Lower leg skin (tissue), 4 donors: ENCODE results near the gene DNPH1. TPM values are rescaled to one million over a fixed set of nuclear protein-coding genes. Genes with fewer than 3 reads are reported as not detected.

Source experiments
- DNase-seq, 2 donors: peaks; one replicate each; pipeline ENCODE4 v3.0.0-alpha.2; 2019; ENCODE audit warnings: low spot score in 2 of 2
- H3K4me3 ChIP-seq: fragments of 200-600 bp; sonication (generic); 2 replicates; pipeline ENCODE4 v1.5.1; 2017; ENCODE audit warnings: mild to moderate bottlenecking, low read depth; ENCODE audit not compliant: poor library complexity, severe bottlenecking
- CTCF ChIP-seq, 3 donors: fragments of 450-650 bp; IDR thresholded peaks; one replicate each; pipeline ENCODE4 v1.5.1; 2016; ENCODE audit warnings: antibody characterized with exemption in 3 of 3, mild to moderate bottlenecking in 3 of 3, moderate library complexity in 2 of 3
- POLR2A ChIP-seq, 2 donors: fragments of 450-650 bp; IDR thresholded peaks; one replicate each; pipeline ENCODE4 v1.6.1; 2016 to 2017; ENCODE audit warnings: antibody characterized with exemption in 2 of 2, mild to moderate bottlenecking in 1 of 2, moderate library complexity in 1 of 2
- WGBS, 2 donors: methylation state at CpG; one replicate each; pipeline ENCODE4 v1.1.5; 2018; 5-methylcytosine and 5-hydroxymethylcytosine counted together
- intact Hi-C: fragments of 100-400 bp; cut with DNase I; formaldehyde crosslinking; loops from one replicate; pipeline ENCODE4 v1.15.0; 2023; ENCODE audit warnings: low total_unique reads
- total RNA-seq, 4 donors: library from RNA; depleted of rRNA; stranded (reverse); fragments of >200 nt; gene quantifications; one replicate each; pipeline ENCODE4 v1.1.0, GENCODE V29; 2016

DNPH1 gene
- total RNA-seq, 4 donors from 2014 or later = 48.5 to 77.0 (median 61.2) TPM

GRCh38 chr6:43188426-43188825 is 40.9 kb downstream of the DNPH1 start:
- no peak for DNase-seq
- H3K4me3 ChIP-seq = no peak overlapping the region
- 94 to 95% methylated on average over 10 of the region's 10 CpGs for WGBS, 2 donors
- intact Hi-C loops = no loop called here
- TF ChIP-seq CTCF (IDR thresholded peaks at IDR 0.05) (no peak), POLR2A (IDR thresholded peaks at IDR 0.05) (no peak)

GRCh38 chr6:43187821-43188220 is 41.5 kb downstream of the DNPH1 start:
- no peak overlapping the region for H3K4me3 ChIP-seq
- intact Hi-C loops = no loop called here
- no peak for DNase-seq
- WGBS, 2 donors = 90 to 91% methylated on average over 7 of the region's 7 CpGs
- no peak for TF ChIP-seq CTCF (IDR thresholded peaks at IDR 0.05)
- TF ChIP-seq POLR2A (IDR thresholded peaks at IDR 0.05) = no peak

- WGBS, 2 donors = 60 to 62% methylated on average over 4 of the region's 4 CpGs
- intact Hi-C loops = no loop called here
- TF ChIP-seq POLR2A (IDR thresholded peaks at IDR 0.05) = no peak
- no peak overlapping the region for H3K4me3 ChIP-seq
- no peak for DNase-seq
Measured at GRCh38 chr6:43186706-43187105, 42.6 kb downstream of the DNPH1 start.

GRCh38 chr6:43186019-43186418 is 43.3 kb downstream of the DNPH1 start:
- intact Hi-C loops = no loop called here
- WGBS, 2 donors = 93 to 96% methylated on average over 14 of the region's 14 CpGs
- no peak overlapping the region for H3K4me3 ChIP-seq
- no peak for DNase-seq
- TF ChIP-seq POLR2A (IDR thresholded peaks at IDR 0.05) (no peak), CTCF (IDR thresholded peaks at IDR 0.05) (no peak)

- intact Hi-C loops = no loop called here
- DNase-seq = no peak
- WGBS, 2 donors = 60 to 78% methylated on average over 5 of the region's 5 CpGs
- TF ChIP-seq POLR2A (IDR thresholded peaks at IDR 0.05) (no peak), CTCF (IDR thresholded peaks at IDR 0.05) (no peak)
- H3K4me3 ChIP-seq = no peak overlapping the region
Measured at GRCh38 chr6:43185391-43185985, 43.8 kb downstream of the DNPH1 start.

GRCh38 chr6:43184268-43184985 is 44.9 kb downstream of the DNPH1 start:
- intact Hi-C loops = no loop called here
- 78 to 81% methylated on average over 19 to 21 of the region's 21 CpGs for WGBS, 2 donors
- TF ChIP-seq CTCF (IDR thresholded peaks at IDR 0.05) = no peak
- no peak for DNase-seq
- H3K4me3 ChIP-seq = no peak overlapping the region
